HG03520 (cell line): Measurements from ENCODE around the gene RPL26.

ENCODE experiments used
- ATAC-seq: cut with Tn5 transposase; IDR thresholded peaks from one replicate; pipeline ENCODE4 v1.9.1; 2021; ENCODE audit warnings: mild to moderate bottlenecking, moderate library complexity; ENCODE audit not compliant: unreplicated experiment

Gene RPL26

GRCh38 chr17:8332128-8332527 is 50.9 kb downstream of the RPL26 start:
- ATAC-seq = no peak
